NCI-H69 (cell line): ENCODE measurements around the gene SPAG5.
A peak's percentile ranks its signal among the peaks of the same experiment; 100 is the strongest.
"Not testable (repeated sequence)": the region's sequence is repeated elsewhere in the genome, so short reads cannot be mapped to it uniquely, and the experiment has no call there.

ENCODE experiments used
- DNase-seq: peaks from one replicate; lab custom pipeline; 2025; lab: John Stamatoyannopoulos, UW

Gene SPAG5

DNA sequence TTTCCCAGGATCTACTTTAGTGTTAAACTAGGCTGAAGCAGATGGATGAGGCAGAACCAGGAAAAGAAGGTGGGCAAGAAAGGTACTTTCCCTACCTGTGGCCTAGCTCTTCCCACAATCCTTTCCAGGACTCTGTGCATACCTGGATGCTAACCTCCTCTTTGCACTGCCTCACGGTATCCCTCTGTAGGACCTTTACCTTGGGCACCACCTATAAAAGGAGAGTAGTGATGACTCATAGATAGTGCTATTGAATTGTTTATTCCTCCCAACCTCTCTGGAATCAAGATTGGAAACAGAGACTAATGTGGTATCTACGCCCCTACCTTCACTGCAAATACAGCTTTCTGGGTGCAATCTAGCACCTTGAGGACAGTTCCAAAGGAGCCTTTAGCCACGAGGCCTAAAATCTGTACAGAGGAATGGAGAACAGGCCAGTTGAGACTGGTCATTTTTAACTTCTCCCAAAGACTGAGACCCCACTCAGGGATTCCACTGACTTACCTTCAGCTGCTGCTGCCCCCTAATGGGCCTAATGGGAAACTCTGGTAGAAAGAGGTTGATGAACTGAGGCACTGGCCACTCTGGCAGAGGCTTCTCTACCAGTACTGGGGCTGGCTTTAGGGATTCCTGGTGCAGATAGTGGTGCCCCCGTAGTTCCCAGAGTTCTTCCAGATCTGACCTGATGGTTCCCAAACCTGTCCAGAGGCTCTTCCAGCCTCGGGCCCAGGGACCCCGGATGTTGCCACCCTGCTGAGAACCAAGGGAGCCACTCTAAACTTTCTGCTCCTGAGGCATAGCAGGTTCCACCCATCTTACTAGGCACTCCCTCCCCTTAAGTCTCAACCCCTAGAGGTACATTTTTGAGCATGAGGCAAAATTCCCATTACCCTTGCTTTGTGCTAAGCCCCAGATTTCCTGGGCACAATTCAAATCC, 14.4 kb upstream of the SPAG5 start:
- DNase-seq: peak; percentile 70

DNA sequence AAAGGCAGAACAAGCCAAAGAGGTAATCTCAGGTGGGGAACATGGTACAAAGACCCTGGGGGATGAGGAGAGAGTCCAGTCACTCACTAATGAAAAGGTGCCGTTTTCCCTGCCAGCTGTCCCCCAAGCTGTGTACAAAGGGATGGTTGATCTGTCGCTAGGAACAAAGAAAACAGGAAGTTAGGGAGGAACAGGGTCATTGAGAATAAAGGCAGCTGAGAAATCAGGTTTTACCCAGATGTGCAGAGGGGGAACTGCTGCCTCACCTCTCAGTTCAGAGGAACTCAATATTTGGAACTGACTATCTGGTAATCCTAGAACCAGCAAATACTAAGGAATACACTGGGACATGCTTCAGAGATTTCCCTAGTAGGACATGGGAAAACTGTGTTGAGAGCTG, 13.7 kb upstream of the SPAG5 start:
- DNase-seq: peak; percentile 69

DNA sequence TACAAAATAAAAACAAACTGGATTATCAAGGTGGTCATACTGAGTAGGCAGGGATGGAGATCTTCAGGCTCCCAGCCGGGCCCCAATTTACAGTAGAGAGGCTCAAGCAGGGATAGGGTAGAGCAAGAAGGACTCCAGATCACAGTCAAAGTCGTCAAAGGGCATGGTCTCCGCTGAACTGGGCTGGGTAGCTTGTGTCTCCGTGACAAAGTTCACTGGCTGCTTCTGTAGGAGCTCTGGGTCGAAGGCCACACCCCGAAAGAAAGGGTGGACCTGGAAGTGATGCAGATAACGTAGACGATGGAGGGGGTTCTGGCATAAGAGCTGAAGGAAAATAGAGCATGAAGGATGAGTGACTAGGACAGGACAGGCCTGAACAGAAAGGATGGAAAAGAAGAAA, 11.6 kb upstream of the SPAG5 start:
- no peak for DNase-seq

DNA sequence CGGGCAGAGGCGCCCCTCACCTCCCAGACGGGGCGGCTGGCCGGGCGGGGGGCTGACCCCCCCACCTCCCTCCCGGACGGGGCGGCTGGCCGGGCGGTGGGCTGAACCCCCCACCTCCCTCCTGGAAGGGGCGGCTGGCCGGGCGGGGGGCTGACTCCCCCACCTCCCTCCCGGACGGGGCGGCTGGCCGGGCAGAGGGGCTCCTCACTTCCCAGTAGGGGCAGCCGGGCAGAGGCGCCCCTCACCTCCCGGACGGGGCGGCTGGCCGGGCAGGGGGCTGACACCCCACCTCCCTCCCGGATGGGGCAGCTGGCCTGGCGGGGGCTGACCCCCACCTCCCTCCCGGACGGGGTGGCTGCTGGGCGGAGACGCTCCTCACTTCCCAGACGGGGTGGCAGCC, 5.2 kb upstream of the SPAG5 start:
- not testable (repeated sequence) for DNase-seq

DNA sequence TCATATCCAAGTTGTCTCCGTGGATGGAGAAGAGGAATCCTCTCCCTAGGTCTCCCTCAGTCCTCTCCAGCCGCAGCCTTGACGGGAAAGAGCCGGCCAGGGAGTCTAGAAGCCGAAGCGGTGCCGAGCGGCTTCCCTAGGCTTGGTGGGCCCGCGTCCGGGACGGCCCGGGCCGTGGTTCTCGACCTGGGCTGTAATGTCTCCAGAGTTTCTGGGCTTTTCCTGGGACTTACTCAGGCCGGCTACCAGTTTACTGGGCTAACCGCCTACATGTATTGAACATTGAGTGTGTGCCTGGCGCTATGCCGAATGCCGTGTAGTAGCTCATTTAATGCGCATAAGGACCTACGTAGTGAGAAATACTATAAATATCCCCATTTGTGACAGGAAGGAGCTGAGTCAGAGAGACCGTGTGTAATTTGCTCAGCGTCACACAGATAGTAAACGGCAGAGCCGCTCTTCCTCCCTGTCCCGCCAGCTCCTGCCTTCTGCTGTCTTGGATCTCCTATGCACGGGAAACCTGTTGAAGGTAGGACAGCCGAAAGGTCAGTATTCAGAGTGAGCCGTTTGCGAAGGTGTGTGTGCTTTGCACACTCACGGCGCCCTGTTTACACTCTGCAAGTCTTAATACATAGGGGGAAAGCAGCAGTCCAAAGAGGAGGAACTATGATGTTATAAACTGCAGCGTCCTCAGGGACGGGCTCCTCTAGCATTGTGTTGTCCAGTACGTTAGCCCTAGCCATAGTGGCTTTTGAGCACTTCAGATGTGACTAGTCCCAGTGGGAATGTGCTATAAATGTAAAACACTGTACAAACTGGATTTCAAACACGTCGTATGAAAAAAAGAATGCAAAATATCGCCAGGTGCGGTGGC, 723 bp upstream of the SPAG5 start:
- DNase-seq: peak; percentile 89

DNA sequence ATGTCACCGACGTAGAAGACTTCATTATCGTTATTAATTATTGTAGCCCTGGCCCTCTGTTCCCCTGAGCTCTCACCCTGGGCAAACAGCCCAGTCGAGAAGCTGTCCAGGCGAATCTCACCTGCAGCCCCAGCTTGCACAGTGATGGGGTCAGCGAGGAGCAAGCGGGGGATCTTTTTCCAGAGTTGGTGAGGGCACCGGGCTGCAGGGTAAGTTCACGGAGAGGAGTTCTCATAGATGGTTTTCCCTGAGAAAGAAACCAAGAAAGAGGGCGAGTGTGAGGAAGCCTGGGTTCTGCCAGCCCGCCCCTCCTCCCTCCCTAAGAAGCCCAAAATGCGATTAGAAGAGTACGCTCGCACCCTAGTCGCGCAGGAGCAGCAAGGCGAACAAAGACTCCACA, 436 bp downstream of the SPAG5 start:
- peak; percentile 82 for DNase-seq

DNA sequence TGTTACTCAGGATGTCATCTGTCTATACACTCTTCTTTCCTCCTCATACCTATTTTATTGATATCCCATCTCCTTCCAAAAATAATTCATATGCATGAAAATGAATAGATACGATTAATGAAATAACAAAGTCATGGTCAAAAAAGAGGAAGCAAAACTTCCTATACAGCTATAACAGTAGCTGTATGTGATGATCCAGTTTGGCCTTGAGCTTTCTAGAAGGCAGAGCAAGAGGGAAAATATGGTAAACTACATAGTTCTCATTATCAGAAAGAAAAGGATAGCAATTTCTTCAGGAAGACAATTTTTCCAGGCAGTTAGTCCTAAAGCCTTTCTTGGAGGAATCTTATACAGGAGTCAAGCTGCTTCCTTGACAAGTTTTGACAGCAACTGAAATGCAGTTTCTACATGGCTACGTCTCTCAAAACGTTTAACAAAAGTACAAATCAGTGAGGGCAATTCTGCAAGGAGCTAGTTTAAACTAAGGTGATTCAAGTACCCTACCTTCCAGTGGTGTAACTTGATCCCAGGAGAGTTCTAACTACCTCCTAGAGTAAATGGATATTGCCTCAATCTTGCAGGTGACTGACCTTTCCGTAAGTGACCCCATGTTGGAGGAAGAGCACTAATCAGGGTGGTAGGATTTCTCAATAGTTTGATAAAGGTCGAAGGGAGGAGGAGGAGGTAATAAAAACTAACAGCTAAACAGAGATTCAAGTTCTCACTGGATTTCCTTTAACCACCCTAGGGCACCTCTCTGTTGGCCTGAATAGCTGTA, 1.0 kb downstream of the SPAG5 start:
- peak; percentile 52 for DNase-seq

DNA sequence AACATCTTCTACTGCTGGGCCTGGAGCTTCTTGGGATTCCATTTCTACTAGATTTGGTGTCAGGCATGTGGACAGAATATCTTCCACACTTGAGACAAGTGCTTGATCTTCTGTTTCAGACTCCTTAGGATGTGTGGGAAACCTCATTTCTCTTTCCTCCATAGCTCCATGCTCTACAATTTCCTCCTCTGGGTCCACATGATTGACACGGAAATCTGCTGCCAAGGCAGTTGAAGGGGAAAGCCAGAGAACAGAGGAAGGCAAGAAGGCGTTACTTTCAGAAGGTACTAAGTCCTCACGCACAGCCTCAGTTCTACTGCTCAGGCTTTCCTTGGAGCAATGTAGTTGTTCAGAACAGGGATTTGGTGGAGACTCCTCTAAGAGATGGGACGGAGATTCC, 6.6 kb downstream of the SPAG5 start:
- no peak for DNase-seq

DNA sequence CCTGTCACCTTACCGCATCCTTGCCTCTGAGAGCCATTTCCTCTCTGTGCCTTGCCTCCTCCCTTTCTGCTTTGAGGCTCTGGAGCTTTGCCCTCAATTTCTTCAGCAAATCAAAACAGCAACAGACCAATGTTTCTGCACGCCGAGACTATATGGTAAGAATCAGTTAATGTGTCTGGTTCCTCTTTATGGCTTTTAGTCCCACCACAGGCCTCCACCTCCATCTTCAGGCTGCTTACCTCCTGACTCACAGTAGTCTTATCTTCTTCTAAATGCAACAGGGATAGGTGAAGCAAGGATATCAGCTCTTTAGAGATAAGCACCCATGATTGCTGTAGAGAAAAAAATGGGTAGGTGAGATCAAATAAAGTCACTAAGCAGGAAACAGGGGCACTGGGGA, 13.0 kb downstream of the SPAG5 start:
- no peak for DNase-seq

DNA sequence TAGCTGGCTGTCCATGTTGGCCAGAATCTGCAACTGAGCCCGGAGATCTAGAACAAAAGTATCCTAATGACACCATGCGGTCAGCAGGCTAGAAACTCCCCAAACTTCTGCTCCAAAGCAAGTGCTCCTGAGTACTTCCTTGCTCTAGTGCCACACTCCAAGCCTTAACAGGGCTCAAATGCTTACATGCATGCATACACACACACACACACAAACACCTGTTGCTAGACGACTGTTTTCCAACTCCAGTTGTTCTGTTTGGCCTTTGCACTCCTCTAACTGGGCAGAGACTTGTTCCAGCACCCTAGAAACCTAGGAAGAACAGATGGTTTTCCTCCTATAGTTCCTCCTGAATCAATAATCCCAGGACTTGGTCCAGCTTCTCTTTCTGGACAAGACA, 14.4 kb downstream of the SPAG5 start:
- DNase-seq: no peak

DNA sequence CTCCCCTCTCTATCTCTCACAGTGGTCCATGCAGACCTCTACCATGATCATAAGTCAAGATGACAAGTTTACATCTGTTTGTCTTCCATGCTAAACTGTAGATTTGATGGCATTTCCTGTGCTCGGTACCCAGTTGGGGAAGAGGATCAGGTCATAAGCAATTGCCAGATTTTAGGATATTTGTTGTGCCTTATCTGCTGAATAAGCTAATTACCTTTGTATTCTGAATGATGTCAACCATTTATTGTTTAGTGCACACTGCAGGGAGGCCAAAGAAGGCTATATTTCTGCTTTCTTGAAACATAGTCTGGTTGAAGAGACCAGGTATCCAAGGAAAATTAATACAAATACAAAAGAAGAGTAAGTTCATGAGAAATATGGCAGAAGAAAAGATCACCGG, 16.3 kb downstream of the SPAG5 start:
- DNase-seq: no peak

DNA sequence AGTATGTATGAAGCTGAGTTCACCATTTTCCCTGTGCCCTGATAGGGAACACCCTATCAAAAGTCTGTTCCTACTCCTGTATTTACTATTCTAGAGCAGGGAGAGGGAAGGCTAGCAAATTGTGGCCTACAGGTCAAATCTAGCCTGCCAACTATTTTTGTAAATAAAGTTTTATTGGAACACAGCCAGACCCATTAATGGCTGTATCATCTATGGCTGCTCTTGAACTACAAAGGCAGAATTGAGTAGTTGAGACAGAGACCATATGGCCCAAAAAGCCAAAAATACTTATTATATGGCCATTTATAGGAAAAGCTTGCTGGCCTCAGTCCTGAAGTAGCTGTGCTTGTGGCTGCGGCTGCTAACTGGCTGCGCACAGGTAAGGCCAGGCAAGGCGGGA, 17.9 kb downstream of the SPAG5 start:
- peak; percentile 15 for DNase-seq

DNA sequence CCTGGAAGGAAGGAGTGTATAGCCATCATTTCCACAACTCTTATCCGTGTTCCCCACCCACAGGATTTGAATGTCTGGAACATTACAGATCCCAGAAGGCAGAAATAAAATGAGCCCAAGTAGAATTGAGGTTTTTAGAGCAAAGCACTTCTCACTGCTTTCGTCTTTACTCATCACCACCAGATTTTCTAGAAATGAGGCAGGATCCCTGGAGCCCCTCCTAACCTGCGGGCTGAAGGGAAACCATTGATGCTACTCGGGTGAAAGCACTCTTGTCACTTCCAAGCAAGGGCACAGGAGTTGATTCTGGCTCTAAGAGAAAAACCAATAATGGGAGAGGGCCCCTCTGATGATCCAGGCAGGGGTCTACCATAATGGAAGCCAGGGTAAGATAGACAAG, 19.3 kb downstream of the SPAG5 start:
- no peak for DNase-seq

DNA sequence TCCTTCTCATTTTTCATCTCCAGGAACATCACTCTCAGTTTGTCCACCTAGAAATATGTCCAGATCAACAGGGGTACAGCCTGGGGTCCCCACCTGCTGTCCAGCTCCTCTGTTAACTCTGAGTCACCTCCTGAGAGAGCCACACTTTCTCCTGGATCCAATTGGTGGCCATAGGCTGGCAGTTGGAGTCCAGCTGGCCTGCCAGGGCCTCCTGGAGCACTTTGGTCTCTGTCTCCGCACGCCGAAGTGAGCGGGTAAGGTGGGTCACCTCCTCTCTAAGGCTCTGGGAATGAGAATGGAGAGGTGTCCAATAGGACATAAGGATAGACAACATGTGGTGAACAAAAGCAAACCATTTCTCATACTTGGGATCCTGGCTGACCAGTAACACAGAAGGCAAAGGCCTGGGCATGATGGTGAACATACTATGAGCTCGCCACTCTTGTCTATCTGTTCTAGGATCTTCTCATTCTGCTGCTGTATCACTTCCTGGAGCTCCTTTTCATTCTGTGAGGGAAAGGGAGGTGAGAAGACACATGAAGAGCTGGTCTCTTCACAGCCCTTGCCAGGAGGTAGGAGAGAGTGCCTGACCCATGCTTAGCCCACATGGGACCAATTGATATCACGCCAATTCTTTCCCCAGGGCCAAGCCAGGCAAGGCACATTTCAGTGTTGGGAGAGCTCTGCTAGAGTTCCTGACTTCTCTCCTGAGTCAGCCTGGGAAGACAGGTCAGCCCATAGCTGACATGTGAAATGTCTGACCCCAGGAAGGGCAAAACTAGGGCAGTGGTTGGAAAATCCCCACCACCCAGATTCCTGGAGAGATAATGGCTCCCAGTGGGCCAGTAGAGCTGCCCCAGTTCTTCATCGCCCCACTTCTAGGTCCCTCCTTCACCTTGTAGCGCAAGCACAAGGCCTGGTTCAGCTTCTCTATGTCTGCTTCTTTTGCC, 20.3 kb downstream of the SPAG5 start:
- DNase-seq: no peak

DNA sequence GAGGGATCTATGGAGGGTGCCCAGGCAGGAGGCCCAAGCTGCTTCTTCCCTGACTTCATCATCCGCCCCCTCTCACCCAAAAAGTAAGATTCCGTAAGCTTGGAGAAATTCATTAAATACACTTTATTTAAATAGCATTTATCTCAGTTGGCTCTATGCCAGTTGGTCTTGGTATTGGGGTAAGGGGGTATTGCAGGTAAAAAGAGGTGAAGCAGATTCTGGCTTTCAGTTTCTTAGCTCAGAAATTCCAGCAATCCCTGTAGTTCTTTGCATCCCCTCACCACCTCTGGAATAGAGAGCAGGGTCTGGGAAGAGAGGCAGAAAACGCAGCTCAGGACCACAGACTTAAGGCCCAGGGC, 21.4 kb downstream of the SPAG5 start:
- peak; percentile 46 for DNase-seq

DNA sequence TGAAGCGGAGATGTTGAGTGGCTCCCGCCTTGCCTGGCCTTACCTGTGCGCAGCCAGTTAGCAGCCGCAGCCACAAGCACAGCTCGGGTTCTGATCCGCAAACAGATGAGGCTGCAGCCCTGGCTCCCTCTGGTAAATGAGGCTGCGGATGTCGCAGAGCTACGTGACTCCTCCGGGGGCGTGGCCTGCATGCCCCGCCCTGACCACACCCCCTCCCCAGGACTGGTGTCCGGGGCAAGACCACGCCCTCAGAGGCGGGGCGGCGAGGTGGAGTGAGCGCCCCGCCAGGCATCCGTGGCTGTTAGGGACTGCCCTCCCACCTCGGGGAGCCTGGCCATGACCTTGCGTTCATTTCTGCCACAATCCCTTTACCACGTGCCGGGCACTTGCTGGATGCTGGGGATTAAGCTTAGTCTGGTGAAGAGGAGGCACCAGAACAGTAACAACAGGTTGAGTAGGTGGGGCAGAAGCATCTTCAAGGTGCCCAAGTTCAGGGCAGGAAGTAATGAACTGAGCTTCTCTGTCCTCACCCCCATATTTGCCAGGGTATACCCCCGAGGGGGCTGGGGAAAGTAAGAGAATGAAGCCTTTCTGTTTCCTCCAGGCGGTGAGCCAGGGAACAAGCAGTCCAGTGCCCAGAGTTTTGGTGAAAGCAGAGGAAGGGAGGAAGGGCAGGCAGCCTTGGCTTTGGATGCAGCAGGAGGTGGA, 21.9 kb downstream of the SPAG5 start, which contains the start of gene ALDOC:
TSS of gene ALDOC (minus strand) at position 138 of the 708 bp plus-strand sequence. CDS start 1,363 bp downstream, outside the sequence.
- peak; percentile 98 for DNase-seq

DNA sequence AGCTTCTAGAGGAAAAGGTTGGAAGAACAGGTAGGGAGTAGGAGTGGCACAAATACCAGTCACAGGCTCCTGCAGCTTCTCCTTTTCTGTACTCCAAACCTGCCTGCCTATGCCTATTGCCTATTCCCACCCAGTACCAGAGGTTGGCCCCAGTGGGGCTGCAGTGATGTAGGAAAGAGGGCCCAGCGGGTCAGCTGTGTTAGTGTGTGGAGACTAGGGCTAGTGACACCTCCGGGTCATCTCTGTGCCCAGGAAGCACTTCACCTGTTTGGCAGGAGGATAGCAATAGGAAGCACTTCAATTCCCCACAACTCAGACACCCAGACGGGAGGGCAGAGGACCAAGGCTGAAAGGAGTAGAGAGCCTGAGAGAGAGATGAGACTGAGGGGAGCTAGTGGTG, 22.8 kb downstream of the SPAG5 start:
- not testable (repeated sequence) for DNase-seq

DNA sequence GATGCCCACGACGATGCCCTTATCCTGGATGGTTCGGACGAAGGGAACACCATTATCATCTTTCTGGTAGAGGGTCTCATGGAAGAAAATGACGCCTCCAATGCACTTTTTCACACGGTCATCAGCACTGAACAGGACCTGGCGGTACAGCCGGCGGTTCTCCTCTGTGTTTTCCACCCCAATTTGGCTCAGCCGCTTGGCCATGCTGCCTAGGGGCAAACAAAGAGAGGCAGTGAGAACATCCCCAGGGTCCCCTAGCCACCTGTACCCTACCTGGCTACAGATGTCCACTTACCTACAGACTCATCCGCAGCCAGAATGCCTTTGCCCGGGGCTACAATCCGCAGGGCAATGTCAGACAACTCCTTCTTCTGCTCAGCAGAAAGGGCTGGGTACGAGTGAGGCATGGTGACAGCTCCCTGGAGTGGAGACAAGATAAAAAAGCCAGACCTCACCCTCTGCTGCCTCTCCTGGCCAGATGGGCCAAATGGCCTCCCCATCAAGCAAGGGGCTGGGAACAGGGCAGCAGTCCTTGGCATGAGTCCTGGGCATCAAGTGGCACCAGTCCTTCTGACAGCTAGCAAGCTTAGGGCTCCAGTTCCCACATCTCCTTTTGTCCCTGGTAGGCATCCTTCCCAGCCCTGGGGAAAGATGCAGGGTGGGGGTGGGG, 23.6 kb downstream of the SPAG5 start:
- peak; percentile 41 for DNase-seq

DNA sequence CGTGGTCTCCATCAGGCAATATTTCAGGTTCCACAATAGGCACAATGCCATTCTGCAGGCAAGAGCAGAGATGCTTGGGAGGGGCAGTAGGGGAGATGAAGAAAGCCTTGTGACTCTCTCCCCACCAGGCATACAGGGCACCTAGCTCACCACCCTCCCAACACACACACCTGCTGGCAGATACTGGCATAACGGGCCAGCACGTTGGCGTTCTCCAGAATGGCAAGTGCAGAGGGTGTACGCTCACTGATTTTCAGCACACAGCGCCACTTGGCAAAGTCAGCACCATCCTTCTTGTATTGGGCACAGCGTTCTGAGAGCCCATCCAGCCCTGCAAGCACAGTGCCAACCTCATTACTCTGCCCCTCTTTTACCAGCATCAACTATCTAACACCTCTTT, 24.3 kb downstream of the SPAG5 start:
- DNase-seq: peak; percentile 13

DNA sequence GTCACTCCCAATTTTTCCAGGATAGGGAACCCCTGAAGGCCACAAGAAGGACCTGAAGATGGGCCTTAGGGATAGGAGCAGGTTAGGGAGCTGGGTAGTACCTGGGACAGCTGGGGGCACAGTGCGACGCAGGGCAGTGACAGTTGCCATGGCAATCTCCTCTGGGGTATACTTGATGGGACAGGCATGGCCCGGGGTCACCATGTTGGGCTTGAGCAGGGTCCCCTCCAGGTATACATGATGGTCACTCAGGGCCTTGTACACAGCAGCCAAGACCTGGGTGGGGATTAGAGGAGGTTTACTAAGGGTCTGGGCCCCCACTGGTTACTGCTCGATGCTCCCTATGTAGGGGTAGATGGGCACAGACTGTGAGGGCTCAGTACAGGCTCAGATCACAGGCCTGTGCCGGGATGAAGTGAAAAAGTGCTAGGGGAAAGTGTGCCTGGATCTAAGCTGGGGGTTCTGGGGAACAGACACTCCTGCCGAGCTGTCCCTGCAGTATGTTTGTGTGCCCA, 24.8 kb downstream of the SPAG5 start:
- DNase-seq: no peak
